Muscle of arm (tissue), 12 donors: ENCODE results near the gene CS. TPM values are rescaled to one million over a fixed set of nuclear protein-coding genes. Genes with fewer than 3 reads are reported as not detected.
"Not testable (repeated sequence)": the region's sequence is repeated elsewhere in the genome, so short reads cannot be mapped to it uniquely, and the experiment has no call there.

Experiments used
- DNase-seq: peaks from one replicate; pipeline ENCODE4 v3.0.0-alpha.2; 2013
- polyA plus RNA-seq, 12 donors: library from polyadenylated mRNA; unstranded; fragments of 120-200 nt; gene quantifications; one replicate each; pipeline ENCODE4 v1.2.1, GENCODE V29; 2013; ENCODE audit not compliant: insufficient read length in 12 of 12

CS gene
- polyA plus RNA-seq, 12 donors = 136 to 255 (median 226) TPM

GRCh38 chr12:56326126-56326525 is 26.0 kb upstream of the CS start:
- DNase-seq = no peak

- no peak for DNase-seq
Observed at GRCh38 chr12:56324206-56324605, 24.1 kb upstream of the CS start.

DNA sequence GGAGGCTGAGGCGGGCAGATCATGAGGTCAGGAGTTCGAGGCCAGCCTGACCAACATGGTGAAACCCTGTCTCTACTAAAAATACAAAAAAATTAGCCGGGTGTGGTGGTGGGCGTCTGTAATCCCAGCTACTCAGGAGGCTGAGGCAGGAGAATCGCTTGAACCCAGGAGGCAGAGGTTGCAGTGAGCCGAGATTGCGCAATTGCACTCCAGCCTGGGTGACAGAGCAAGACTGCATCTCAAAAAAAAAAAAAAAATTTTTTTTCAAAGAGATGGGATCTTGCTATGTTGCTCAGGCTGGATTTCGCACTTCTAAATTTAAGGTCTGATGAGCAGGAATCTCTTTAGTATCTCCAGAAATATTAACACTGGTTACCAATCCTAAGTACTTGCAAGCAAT is 21.5 kb upstream of the CS start:
- DNase-seq = not testable (repeated sequence)

DNA sequence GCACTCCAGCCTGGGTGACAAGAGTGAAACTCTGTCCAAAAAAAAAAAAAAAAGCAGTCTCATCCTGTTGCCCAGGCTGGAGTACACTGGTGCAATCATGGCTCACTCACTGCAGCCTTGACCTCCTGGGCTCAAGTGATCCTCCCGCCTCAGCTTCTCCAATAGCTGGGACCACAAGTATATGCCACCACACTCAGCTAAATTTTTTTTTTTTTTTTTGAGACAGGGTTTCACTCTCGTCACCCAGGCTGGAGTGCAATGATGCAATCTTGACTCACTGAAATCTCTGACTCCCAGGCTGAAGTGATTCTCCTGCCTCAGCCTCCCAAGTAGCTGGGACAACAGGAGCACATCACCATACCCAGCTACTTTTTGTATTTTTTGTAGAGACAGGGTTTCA is 20.9 kb upstream of the CS start:
- no peak for DNase-seq

DNA sequence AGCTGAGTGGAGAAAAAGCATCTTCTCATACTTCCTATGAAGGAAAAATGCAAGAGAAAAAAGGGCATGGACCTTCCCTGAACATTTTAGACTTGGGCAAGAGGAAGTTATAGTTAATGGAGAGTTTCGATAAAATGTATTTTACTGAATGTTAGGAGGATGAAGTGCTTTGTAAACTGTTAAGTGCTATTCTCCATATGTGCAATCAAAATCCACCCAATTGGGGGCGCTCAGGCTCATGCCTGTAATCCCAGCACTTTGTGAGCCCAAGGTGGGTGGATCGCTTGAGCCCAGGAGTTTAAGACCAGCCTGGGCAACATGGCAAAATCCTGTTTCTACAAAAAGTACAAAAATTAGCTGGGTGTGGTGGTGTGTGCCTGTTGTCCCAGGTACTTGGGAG is 17.5 kb upstream of the CS start:
- DNase-seq = no peak

DNA sequence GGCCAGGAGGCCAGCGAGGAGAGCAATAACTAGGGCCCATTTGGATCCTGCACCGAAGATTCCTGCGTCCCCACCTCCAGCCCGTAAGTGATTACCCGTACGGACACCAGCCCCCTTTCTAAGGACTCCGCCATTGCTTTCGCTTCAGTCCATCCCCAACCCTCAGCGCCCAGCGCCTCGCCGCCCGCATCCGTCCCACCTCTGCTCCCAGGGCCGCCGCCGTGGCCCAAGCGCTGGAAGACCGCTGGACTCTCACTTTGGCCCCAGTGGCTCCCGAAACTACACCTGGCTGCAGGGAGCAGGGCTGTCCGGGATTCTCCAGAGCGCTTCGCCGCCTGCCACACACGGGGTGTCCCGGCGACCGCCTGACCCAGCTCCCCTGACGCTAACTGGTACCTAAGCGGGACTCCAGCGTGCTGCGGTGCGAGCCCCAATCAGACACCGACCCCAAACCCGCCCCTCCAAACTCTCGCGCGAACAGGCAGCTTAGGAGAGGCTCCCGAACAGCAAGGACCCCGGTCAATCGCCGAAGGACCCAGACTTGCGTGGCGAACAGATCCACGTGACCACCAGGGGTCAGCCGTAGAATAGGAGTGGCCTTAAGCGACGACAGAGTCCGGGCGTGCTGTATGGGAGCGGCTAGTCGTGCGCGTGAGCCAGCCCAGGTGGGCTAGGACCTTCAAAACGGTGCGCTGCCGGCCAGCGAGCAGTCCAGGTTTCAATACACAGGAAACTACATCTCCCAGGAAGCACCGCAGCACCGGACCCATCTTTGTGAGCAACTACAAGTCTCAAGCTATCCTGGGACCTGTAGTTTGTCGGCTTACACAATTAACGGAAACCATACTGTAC is 15.7 kb upstream of the CS start, which contains the start of gene CNPY2:
CNPY2 (minus strand) TSS at position 367 of the 852 bp plus-strand sequence. CDS start 771 bp downstream, outside the sequence.
- peak; percentile 96 for DNase-seq

- DNase-seq = no peak
Observed at GRCh38 chr12:56315249-56315621, 15.1 kb upstream of the CS start.

- no peak for DNase-seq
Observed at GRCh38 chr12:56311003-56311402, 10.9 kb upstream of the CS start.

- DNase-seq = no peak
Observed at GRCh38 chr12:56308714-56309113, 8.6 kb upstream of the CS start.

DNA sequence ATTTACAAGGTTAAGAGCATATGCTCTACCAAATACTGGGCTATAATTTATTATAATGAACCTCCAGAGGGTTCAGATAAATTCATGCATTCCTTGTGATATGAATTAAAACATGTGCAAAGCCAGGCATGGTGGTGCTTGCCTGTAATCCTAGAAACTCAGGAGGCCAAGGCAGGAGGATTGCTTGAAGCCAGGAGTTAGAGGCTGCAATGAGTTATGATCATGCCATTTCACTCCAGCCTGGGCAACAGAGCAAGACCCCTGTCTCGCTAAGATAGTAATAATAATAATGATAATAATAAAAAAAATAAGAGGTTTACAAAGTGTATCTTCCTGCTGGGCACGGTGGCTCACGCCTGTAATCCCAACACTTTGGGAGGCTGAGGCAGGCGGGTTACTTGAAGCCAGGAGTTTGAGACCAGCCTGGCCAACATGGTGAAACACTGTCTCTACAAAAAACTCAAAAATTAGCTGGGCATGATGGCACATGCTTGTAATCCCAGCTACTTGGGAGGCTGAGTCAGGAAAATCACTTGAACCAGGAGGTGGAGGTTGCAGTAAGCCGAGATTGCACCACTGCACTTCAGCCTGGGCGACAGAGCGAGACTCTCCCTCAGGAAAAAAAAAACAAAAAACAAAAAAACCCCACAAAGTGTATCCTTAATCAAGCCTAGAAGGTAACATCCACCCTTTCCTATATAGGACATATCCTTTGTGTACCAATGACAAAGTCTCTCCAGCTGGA is 7.3 kb upstream of the CS start:
- DNase-seq = no peak

- DNase-seq = no peak
Observed at GRCh38 chr12:56304872-56305590, 4.9 kb upstream of the CS start.

GRCh38 chr12:56304276-56304675 is 4.1 kb upstream of the CS start:
- no peak for DNase-seq

- DNase-seq = no peak
Observed at GRCh38 chr12:56300644-56301464, 724 bp upstream of the CS start.

DNA sequence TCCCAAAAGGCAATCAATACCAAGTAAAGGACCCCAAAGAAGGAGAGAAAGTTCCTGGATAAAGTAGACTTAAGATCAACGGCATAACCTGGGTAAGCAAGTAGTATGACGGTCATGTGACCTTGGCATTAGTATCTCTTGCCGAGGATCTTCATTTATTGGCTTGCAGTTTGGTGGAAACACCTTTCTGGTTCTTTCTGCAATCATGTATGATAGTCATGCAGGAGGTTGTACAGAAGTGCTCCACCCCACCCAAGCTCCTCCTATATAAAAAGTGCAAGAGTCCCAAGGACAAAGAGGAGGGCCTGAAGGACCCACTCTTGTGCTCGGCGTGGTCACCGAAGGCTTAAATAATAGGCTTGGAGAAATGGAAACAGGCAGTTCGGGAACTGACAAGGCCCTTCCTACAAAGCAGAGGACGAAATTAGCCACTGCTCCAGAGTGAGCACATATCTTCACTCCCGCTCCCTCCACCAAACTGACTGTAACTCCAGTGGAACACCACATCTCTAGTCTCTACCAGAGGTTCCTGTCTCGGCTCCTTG is 750 bp downstream of the CS start:
- DNase-seq = no peak

- DNase-seq = no peak
Observed at GRCh38 chr12:56298828-56299227, 1.3 kb downstream of the CS start.

DNA sequence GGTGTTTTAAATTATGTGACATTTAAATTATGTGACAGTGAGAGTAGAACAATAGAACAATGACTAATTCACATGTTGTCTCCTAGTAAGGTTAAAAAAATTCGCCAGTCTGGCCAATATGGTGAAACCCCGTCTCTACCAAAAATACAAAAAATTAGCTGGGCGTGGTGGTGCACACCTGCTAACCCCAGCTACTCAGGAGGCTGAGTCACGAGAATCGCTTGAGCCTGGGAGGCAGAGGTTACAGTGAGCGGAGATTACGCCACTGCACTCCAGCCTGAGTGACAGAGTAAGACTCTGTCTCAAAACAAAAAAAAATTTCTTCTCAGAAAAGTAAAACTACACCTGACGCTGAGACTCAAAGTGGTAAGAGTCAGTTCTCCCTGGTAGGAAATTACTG is 2.7 kb downstream of the CS start:
- no peak for DNase-seq

DNA sequence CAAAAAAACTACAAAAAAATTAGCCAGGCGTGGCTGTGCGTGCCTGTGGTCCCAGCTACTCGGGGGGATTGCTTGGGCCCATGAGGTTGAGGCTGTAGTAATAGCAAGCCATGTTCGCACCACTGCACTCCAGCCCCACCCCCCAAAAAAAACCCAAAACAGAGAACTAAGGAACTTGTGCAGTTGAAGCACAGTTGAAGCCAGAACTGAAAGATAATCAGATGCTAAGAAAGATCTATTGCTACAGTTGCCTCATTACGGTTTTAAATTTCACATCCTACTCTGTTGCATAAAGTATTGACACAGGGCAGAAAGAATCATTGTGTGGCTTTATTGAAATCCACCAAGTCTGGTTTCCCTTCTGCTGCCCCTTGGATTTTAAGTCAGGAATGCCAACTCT is 3.8 kb downstream of the CS start:
- DNase-seq = no peak

GRCh38 chr12:56293795-56294194 is 6.3 kb downstream of the CS start:
- no peak for DNase-seq

GRCh38 chr12:56288705-56289387 is 11.3 kb downstream of the CS start:
- DNase-seq = no peak

DNA sequence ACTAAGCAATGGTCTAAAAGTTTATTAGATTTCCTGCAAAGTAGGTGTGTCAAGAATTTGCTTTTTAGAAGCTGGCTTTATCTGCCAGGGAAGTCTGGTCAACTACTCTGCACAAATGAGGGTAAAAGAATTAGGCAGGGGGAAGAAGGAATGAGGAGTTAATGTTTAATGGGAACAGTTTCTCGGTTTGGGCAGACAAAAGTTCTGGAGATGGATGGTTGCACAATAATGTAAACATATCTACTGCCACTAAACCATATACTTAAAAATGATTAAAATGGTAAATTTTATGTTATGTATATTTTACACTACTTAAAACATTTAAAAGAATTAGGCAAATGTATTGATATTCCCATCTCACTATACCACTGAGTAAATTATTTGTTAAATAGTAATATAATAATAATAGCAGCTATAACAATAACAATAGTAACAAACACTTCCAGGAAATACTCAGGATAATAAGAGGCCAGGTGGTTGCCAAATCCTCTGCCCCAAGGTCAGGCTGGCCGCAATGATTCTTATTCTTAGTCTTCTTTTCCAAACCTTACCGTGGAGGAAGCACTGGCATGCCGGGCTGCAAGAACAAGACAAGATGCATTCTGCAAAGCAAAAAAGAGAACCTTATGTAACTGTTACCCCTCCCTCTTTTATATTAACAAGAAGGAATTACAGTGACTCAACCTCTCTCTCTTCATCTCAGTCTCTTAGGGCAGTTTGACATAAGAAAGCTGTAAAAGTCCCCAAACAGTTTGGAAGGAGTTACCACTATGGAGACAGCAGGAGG is 13.9 kb downstream of the CS start:
- no peak for DNase-seq
